ENCODE results near the gene ING4. TPM values are rescaled to one million over a fixed set of nuclear protein-coding genes. Genes with fewer than 3 reads are reported as not detected.

ING4 gene
- total RNA-seq, 2 donors from 2014 or later, result 23.0 to 25.9 TPM

Other genes with a start within 250 kb of the ING4 start
- under 1 TPM; 0.42 to 0.43 TPM for gene CD27, start 218.2 kb downstream of the ING4 start, total RNA-seq
- 10 to 100 TPM; 15.3 to 20.6 TPM for gene TAPBPL, start 211.1 kb downstream of the ING4 start, total RNA-seq
- gene VAMP1, start 192.4 kb downstream of the ING4 start, total RNA-seq, result 10 to 100 TPM in 1 of 2 donors, 1 to 10 TPM in 1; 6.2 to 11.1 TPM
- 100 to 1,000 TPM in 1 of 2 donors, 10 to 100 TPM in 1; 90.1 to 102 TPM for gene MRPL51, start 169.9 kb downstream of the ING4 start, total RNA-seq
- gene NCAPD2, start 169.0 kb downstream of the ING4 start, total RNA-seq, result 10 to 100 TPM; 14.4 to 16.3 TPM
- 1,000 to 10,000 TPM; 2,037 to 2,666 TPM for gene GAPDH, start 128.6 kb downstream of the ING4 start, total RNA-seq
- 10 to 100 TPM; 26.4 to 33.0 TPM for gene IFFO1, start 107.1 kb downstream of the ING4 start, total RNA-seq
- 10 to 100 TPM; 18.6 to 27.1 TPM for gene NOP2, start 94.8 kb downstream of the ING4 start, total RNA-seq
- gene CHD4, start 55.7 kb downstream of the ING4 start, total RNA-seq, result 100 to 1,000 TPM; 160 to 169 TPM
- gene LPAR5, start 27.2 kb downstream of the ING4 start, total RNA-seq, result 1 to 10 TPM; 2.3 to 3.3 TPM
- gene ACRBP, start 15.7 kb downstream of the ING4 start, total RNA-seq, result 1 to 10 TPM; 1.3 to 2.2 TPM
- gene ZNF384, start 26.3 kb upstream of the ING4 start, total RNA-seq, result 10 to 100 TPM; 35.6 to 40.1 TPM
- under 1 TPM in 1 of 2 donors, not detected in 1; 0.69 TPM for gene PIANP, start 37.7 kb upstream of the ING4 start, total RNA-seq
- 10 to 100 TPM; 46.0 to 54.5 TPM for gene COPS7A, start 60.9 kb upstream of the ING4 start, total RNA-seq
- 100 to 1,000 TPM; 106 to 145 TPM for gene MLF2, start 90.0 kb upstream of the ING4 start, total RNA-seq
- 100 to 1,000 TPM; 373 to 398 TPM for gene PTMS, start 103.2 kb upstream of the ING4 start, total RNA-seq
- gene LAG3, start 109.4 kb upstream of the ING4 start, total RNA-seq, result 1 to 10 TPM in 1 of 2 donors, under 1 TPM in 1; 0.57 to 1.2 TPM
- 10 to 100 TPM; 12.9 to 36.0 TPM for gene CD4, start 126.4 kb upstream of the ING4 start, total RNA-seq
- 1 to 10 TPM; 3.9 to 5.1 TPM for gene GPR162, start 158.7 kb upstream of the ING4 start, total RNA-seq
- 10 to 100 TPM; 37.7 to 59.9 TPM for gene P3H3, start 165.3 kb upstream of the ING4 start, total RNA-seq
- 1 to 10 TPM; 3.6 to 4.0 TPM for gene GNB3, start 177.8 kb upstream of the ING4 start, total RNA-seq
- under 1 TPM; 0.46 to 0.52 TPM for gene CDCA3, start 188.2 kb upstream of the ING4 start, total RNA-seq
- 10 to 100 TPM; 87.0 to 91.1 TPM for gene USP5, start 189.0 kb upstream of the ING4 start, total RNA-seq
- gene TPI1, start 204.4 kb upstream of the ING4 start, total RNA-seq, result 100 to 1,000 TPM; 303 to 366 TPM
- 1 to 10 TPM; 4.9 to 6.9 TPM for gene SPSB2, start 210.2 kb upstream of the ING4 start, total RNA-seq
- gene LRRC23, start 241.7 kb upstream of the ING4 start, total RNA-seq, result 1 to 10 TPM; 5.3 to 6.7 TPM